Measurements from ENCODE around the gene RYR3.

Gene RYR3

GRCh38 chr15:33322091-33322490 is 11.3 kb downstream of the RYR3 start:
- no peak for DNase-seq (ENCODE audit: extremely low read depth, insufficient read length)
- no peak for TF ChIP-seq CTCF (IDR thresholded peaks at IDR 0.05; ENCODE audit: insufficient read depth, low read length, poor library complexity, severe bottlenecking)
- Histone ChIP-seq H3K36me3 (ENCODE audit: control insufficient read depth, insufficient read depth, low read length) (no peaks in the 10 kb centered on the region), H3K27me3 (replicated peaks; ENCODE audit: control insufficient read depth, insufficient read depth, low read length) (no peaks in the 10 kb centered on the region; the same call in 1 of the 2 replicates), H3K4me3 (replicated peaks; ENCODE audit: low read depth, low read length) (no peak overlapping the region)

GRCh38 chr15:33324609-33325008 is 13.8 kb downstream of the RYR3 start:
- no peak for DNase-seq (ENCODE audit: extremely low read depth, insufficient read length)
- Histone ChIP-seq H3K4me3 (replicated peaks; ENCODE audit: low read depth, low read length) (no peak overlapping the region), H3K27me3 (replicated peaks; ENCODE audit: control insufficient read depth, insufficient read depth, low read length) (no peaks in the 10 kb centered on the region; the same call in 1 of the 2 replicates), H3K36me3 (ENCODE audit: control insufficient read depth, insufficient read depth, low read length) (no peaks in the 10 kb centered on the region)
- TF ChIP-seq CTCF (IDR thresholded peaks at IDR 0.05; ENCODE audit: insufficient read depth, low read length, poor library complexity, severe bottlenecking): no peak

- no peak for TF ChIP-seq CTCF (IDR thresholded peaks at IDR 0.05; ENCODE audit: insufficient read depth, low read length, poor library complexity, severe bottlenecking)
- no peaks in the 10 kb centered on the region; the same call in 1 of the 2 replicates for H3K27me3 ChIP-seq (replicated peaks; ENCODE audit: control insufficient read depth, insufficient read depth, low read length)
- H3K36me3 ChIP-seq (ENCODE audit: control insufficient read depth, insufficient read depth, low read length): no peaks in the 10 kb centered on the region
- H3K4me3 ChIP-seq (replicated peaks; ENCODE audit: low read depth, low read length): no peak overlapping the region
- DNase-seq (ENCODE audit: extremely low read depth, insufficient read length): no peak
Observed at GRCh38 chr15:33326908-33327307, 16.1 kb downstream of the RYR3 start.

GRCh38 chr15:33328106-33328505 is 17.3 kb downstream of the RYR3 start:
- no peak overlapping the region for H3K4me3 ChIP-seq (replicated peaks; ENCODE audit: low read depth, low read length)
- TF ChIP-seq CTCF (IDR thresholded peaks at IDR 0.05; ENCODE audit: insufficient read depth, low read length, poor library complexity, severe bottlenecking): no peak
- H3K36me3 ChIP-seq (ENCODE audit: control insufficient read depth, insufficient read depth, low read length): no peaks in the 10 kb centered on the region
- DNase-seq (ENCODE audit: extremely low read depth, insufficient read length): no peak
- no peaks in the 10 kb centered on the region; the same call in 1 of the 2 replicates for H3K27me3 ChIP-seq (replicated peaks; ENCODE audit: control insufficient read depth, insufficient read depth, low read length)

- Histone ChIP-seq H3K27me3 (replicated peaks; ENCODE audit: control insufficient read depth, insufficient read depth, low read length) (no peaks in the 10 kb centered on the region; the same call in 1 of the 2 replicates), H3K36me3 (ENCODE audit: control insufficient read depth, insufficient read depth, low read length) (no peaks in the 10 kb centered on the region), H3K4me3 (replicated peaks; ENCODE audit: low read depth, low read length) (no peak overlapping the region)
- DNase-seq (ENCODE audit: extremely low read depth, insufficient read length): no peak
- TF ChIP-seq CTCF (IDR thresholded peaks at IDR 0.05; ENCODE audit: insufficient read depth, low read length, poor library complexity, severe bottlenecking): no peak
Observed at GRCh38 chr15:33329457-33329856, 18.7 kb downstream of the RYR3 start.

- TF ChIP-seq CTCF (IDR thresholded peaks at IDR 0.05; ENCODE audit: insufficient read depth, low read length, poor library complexity, severe bottlenecking): no peak
- no peak for DNase-seq (ENCODE audit: extremely low read depth, insufficient read length)
- Histone ChIP-seq H3K4me3 (replicated peaks; ENCODE audit: low read depth, low read length) (no peak overlapping the region), H3K36me3 (ENCODE audit: control insufficient read depth, insufficient read depth, low read length) (no peaks in the 10 kb centered on the region), H3K27me3 (replicated peaks; ENCODE audit: control insufficient read depth, insufficient read depth, low read length) (no peaks in the 10 kb centered on the region)
Observed at GRCh38 chr15:33330931-33331330, 20.2 kb downstream of the RYR3 start.
